HepG2 (cell line): ENCODE measurements around the gene MEX3D. TPM values are rescaled to one million over a fixed set of nuclear protein-coding genes. Genes with fewer than 3 reads are reported as not detected.

ENCODE experiments used
- KDM2A ChIP-seq: sonication (generic); formaldehyde crosslinking; IDR thresholded peaks from 2 replicates; pipeline ENCODE4 v1.4.0; 2020; ENCODE audit warnings: low read depth, missing genetic modification reagents, borderline replicate concordance
- MED13 ChIP-seq: sonication (generic); formaldehyde crosslinking; IDR thresholded peaks from 2 replicates; pipeline ENCODE4 v1.5.0; 2020; ENCODE audit warnings: missing genetic modification reagents
- NCOA2 ChIP-seq: sonication (generic); formaldehyde crosslinking; IDR thresholded peaks from 2 replicates; pipeline ENCODE4 v1.8.0; 2022; ENCODE audit warnings: inconsistent platforms
- PHF8 ChIP-seq: sonication (generic); formaldehyde crosslinking; IDR thresholded peaks from 2 replicates; pipeline ENCODE4 v1.5.0; 2020; ENCODE audit warnings: missing genetic modification reagents
- SRSF4 ChIP-seq: fragments of 200-400 bp; formaldehyde crosslinking; IDR thresholded peaks from one replicate; pipeline ENCODE4 v1.6.1; 2018; ENCODE audit warnings: mild to moderate bottlenecking, low read depth, low read length, moderate library complexity; ENCODE audit not compliant: poor library complexity, severe bottlenecking
- ZNF225 ChIP-seq: sonication (generic); formaldehyde crosslinking; IDR thresholded peaks from 2 replicates; pipeline ENCODE4 v1.4.0; 2020; ENCODE audit warnings: mild to moderate bottlenecking, missing genetic modification reagents
- ZNF230 ChIP-seq: sonication (generic); formaldehyde crosslinking; IDR thresholded peaks from 2 replicates; pipeline ENCODE4 v1.4.0; 2020; ENCODE audit warnings: mild to moderate bottlenecking, missing genetic modification reagents
- ZNF367 ChIP-seq: sonication (generic); formaldehyde crosslinking; IDR thresholded peaks from 2 replicates; pipeline ENCODE4 v1.4.0; 2020; ENCODE audit warnings: missing genetic modification reagents, borderline replicate concordance
- ZNF709 ChIP-seq: sonication (generic); formaldehyde crosslinking; IDR thresholded peaks from 2 replicates; pipeline ENCODE4 v1.5.0; 2020; ENCODE audit warnings: mild to moderate bottlenecking, missing genetic modification reagents
- polyA plus RNA-seq, 8 experiments: library from polyadenylated mRNA; depleted of rRNA in 3 of 8; stranded (reverse) in 7 of 8; unstranded in 1 of 8; fragments of >200 nt; fragmentation: Illumina TruSeq in 4 of 8; extraction: Trizol in 4 of 8; gene quantifications; 2 replicates each; pipeline versions ENCODE4 v1.2.1 to v1.2.3, GENCODE V29; 2011 to 2016; ENCODE audit warnings: low read depth in 4 of 8, missing spikeins in 1 of 8, mixed read lengths in 1 of 8; ENCODE audit not compliant: insufficient read depth in 1 of 8
- total RNA-seq, 5 experiments: library from RNA; depleted of rRNA; stranded (reverse); fragments of >200 nt; fragmentation: Illumina TruSeq; extraction: Trizol; gene quantifications; 2 replicates each; pipeline ENCODE4 v1.2.3, GENCODE V29; 2016; ENCODE audit warnings: low read depth in 1 of 5
- TF ChIP-seq, protein P1 (sequence below): sonication (generic); formaldehyde crosslinking; IDR thresholded peaks from 2 replicates; pipeline ENCODE4 v1.4.0; 2020; ENCODE audit warnings: missing genetic modification reagents, borderline replicate concordance
- TF ChIP-seq, protein P2 (sequence below): sonication (generic); formaldehyde crosslinking; IDR thresholded peaks from 2 replicates; pipeline ENCODE4 v1.4.0; 2020; ENCODE audit warnings: missing genetic modification reagents, borderline replicate concordance
- TF ChIP-seq, protein P3 (sequence below): sonication (generic); formaldehyde crosslinking; IDR thresholded peaks from 2 replicates; pipeline ENCODE4 v1.8.0; 2022; ENCODE audit warnings: mild to moderate bottlenecking, missing genetic modification reagents, borderline replicate concordance
- TF ChIP-seq, protein P4 (sequence below): sonication (generic); formaldehyde crosslinking; IDR thresholded peaks from 2 replicates; pipeline ENCODE4 v1.5.1; 2020; ENCODE audit warnings: missing genetic modification reagents, mild to moderate bottlenecking, borderline replicate concordance
- TF ChIP-seq, protein P5 (sequence below): sonication (generic); formaldehyde crosslinking; IDR thresholded peaks from 2 replicates; pipeline ENCODE4 v1.5.0; 2020; ENCODE audit warnings: mild to moderate bottlenecking, missing genetic modification reagents
- TF ChIP-seq, protein P6 (sequence below): IDR thresholded peaks from 2 replicates; pipeline ENCODE4 v1.6.1; 2016; ENCODE audit warnings: mild to moderate bottlenecking, missing biosample characterization, missing genetic modification reagents
- TF ChIP-seq, protein P7 (sequence below): conservative IDR thresholded peaks from 2 replicates; pipeline ENCODE4 v1.6.1; 2018; ENCODE audit warnings: missing genetic modification reagents

Gene MEX3D
- total and polyA plus RNA-seq, 2 of the 13 experiments (the other 11 are each of a cell fraction or from before 2014, with no cell fraction given): 3.6 to 17.1 TPM

DNA sequence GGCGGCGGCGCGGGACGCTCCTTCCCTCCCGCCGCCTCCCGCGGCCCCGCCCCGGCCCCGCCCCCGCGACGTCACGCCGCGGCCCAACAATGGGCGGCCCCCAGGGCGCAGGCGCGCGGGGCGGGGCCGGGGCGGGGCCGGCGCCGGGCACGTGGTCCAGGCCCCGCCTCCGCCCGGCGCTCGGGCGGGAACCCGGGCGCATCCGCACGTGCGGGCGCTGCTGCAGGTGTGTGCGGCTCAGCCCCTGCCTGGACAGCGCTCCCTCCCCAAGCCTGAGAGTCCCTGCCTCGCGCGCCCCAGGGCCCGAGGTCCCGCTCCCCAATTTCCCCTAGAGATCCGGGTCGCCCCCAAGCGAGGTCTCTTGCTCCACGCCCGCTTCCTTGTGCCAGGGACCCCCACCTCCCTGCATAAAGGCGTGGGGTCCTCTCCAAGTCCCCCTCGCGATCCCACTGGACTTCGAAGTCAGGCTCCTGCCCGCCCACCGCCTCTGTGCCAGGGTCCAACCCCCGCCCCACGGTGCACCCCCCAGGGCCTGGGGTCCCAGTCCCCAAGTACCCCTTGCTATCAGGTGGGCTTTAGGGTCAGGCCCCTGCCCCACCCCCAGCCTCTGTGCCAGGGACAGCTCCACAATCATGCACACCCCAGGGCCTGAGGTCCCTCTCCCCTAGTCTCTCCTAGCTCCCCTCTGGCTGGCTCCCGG is at the start of gene MEX3D (continued):
- TF ChIP-seq, protein P1, sequence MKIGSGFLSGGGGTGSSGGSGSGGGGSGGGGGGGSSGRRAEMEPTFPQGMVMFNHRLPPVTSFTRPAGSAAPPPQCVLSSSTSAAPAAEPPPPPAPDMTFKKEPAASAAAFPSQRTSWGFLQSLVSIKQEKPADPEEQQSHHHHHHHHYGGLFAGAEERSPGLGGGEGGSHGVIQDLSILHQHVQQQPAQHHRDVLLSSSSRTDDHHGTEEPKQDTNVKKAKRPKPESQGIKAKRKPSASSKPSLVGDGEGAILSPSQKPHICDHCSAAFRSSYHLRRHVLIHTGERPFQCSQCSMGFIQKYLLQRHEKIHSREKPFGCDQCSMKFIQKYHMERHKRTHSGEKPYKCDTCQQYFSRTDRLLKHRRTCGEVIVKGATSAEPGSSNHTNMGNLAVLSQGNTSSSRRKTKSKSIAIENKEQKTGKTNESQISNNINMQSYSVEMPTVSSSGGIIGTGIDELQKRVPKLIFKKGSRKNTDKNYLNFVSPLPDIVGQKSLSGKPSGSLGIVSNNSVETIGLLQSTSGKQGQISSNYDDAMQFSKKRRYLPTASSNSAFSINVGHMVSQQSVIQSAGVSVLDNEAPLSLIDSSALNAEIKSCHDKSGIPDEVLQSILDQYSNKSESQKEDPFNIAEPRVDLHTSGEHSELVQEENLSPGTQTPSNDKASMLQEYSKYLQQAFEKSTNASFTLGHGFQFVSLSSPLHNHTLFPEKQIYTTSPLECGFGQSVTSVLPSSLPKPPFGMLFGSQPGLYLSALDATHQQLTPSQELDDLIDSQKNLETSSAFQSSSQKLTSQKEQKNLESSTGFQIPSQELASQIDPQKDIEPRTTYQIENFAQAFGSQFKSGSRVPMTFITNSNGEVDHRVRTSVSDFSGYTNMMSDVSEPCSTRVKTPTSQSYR: no peak
- TF ChIP-seq, protein P2, sequence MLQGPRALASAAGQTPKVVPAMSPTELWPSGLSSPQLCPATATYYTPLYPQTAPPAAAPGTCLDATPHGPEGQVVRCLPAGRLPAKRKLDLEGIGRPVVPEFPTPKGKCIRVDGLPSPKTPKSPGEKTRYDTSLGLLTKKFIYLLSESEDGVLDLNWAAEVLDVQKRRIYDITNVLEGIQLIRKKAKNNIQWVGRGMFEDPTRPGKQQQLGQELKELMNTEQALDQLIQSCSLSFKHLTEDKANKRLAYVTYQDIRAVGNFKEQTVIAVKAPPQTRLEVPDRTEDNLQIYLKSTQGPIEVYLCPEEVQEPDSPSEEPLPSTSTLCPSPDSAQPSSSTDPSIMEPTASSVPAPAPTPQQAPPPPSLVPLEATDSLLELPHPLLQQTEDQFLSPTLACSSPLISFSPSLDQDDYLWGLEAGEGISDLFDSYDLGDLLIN: peak; percentile 69; the same call in 1 of the 2 replicates
- TF ChIP-seq, protein P3, sequence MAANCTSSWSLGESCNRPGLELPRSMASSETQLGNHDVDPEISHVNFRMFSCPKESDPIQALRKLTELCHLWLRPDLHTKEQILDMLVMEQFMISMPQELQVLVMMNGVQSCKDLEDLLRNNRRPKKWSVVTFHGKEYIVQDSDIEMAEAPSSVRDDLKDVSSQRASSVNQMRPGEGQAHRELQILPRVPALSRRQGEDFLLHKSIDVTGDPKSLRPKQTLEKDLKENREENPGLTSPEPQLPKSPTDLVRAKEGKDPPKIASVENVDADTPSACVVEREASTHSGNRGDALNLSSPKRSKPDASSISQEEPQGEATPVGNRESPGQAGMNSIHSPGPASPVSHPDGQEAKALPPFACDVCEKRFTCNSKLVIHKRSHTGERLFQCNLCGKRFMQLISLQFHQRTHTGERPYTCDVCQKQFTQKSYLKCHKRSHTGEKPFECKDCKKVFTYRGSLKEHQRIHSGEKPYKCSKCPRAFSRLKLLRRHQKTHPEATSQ (CRISPR knock-in tag): no peak
- peak; percentile 90; the same call in 1 of the 2 replicates for TF ChIP-seq ZNF367
- TF ChIP-seq NCOA2: no peak
- peak; percentile 88; the same call in 1 of the 2 replicates for TF ChIP-seq ZNF230 (CRISPR knock-in tag)
- TF ChIP-seq, protein P4, sequence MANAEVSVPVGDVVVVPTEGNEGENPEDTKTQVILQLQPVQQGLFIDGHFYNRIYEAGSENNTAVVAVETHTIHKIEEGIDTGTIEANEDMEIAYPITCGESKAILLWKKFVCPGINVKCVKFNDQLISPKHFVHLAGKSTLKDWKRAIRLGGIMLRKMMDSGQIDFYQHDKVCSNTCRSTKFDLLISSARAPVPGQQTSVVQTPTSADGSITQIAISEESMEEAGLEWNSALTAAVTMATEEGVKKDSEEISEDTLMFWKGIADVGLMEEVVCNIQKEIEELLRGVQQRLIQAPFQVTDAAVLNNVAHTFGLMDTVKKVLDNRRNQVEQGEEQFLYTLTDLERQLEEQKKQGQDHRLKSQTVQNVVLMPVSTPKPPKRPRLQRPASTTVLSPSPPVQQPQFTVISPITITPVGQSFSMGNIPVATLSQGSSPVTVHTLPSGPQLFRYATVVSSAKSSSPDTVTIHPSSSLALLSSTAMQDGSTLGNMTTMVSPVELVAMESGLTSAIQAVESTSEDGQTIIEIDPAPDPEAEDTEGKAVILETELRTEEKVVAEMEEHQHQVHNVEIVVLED (CRISPR knock-in tag): no peak
- no peak for TF ChIP-seq KDM2A (CRISPR knock-in tag)
- peak; percentile 71; the same call in 1 of the 2 replicates for TF ChIP-seq ZNF709 (CRISPR knock-in tag)
- no peak for TF ChIP-seq ZNF225 (CRISPR knock-in tag)
- no peak for TF ChIP-seq SRSF4
- TF ChIP-seq, protein P5, sequence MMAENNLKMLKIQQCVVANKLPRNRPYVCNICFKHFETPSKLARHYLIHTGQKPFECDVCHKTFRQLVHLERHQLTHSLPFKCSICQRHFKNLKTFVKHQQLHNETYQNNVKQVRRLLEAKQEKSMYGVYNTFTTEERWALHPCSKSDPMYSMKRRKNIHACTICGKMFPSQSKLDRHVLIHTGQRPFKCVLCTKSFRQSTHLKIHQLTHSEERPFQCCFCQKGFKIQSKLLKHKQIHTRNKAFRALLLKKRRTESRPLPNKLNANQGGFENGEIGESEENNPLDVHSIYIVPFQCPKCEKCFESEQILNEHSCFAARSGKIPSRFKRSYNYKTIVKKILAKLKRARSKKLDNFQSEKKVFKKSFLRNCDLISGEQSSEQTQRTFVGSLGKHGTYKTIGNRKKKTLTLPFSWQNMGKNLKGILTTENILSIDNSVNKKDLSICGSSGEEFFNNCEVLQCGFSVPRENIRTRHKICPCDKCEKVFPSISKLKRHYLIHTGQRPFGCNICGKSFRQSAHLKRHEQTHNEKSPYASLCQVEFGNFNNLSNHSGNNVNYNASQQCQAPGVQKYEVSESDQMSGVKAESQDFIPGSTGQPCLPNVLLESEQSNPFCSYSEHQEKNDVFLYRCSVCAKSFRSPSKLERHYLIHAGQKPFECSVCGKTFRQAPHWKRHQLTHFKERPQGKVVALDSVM (CRISPR knock-in tag): 0 out of 2 replicates have a peak, but pooled peaks have one; percentile 35
- TF ChIP-seq, protein P6, sequence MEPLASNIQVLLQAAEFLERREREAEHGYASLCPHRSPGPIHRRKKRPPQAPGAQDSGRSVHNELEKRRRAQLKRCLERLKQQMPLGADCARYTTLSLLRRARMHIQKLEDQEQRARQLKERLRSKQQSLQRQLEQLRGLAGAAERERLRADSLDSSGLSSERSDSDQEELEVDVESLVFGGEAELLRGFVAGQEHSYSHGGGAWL (CRISPR knock-in tag): peak; percentile 95
- no peak for TF ChIP-seq PHF8 (CRISPR knock-in tag)
- TF ChIP-seq, protein P7, sequence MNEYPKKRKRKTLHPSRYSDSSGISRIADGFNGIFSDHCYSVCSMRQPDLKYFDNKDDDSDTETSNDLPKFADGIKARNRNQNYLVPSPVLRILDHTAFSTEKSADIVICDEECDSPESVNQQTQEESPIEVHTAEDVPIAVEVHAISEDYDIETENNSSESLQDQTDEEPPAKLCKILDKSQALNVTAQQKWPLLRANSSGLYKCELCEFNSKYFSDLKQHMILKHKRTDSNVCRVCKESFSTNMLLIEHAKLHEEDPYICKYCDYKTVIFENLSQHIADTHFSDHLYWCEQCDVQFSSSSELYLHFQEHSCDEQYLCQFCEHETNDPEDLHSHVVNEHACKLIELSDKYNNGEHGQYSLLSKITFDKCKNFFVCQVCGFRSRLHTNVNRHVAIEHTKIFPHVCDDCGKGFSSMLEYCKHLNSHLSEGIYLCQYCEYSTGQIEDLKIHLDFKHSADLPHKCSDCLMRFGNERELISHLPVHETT (CRISPR knock-in tag): no peak; the same call in 1 of the 2 replicates
- TF ChIP-seq MED13 (CRISPR knock-in tag): 0 out of 2 replicates have a peak, but pooled peaks have one; percentile 62
